ENCODE data around the gene FAM117A.
"Not testable (repeated sequence)": the region's sequence is repeated elsewhere in the genome, so short reads cannot be mapped to it uniquely, and the experiment has no call there.

FAM117A gene

GRCh38 chr17:49730078-49730784 is 33.7 kb downstream of the FAM117A start:
- no peak overlapping the region for H3K4me3 ChIP-seq (ENCODE audit: low read depth, low read length)
- no peak for TF ChIP-seq CTCF (IDR thresholded peaks at IDR 0.05; ENCODE audit: insufficient read depth, low read depth, low read length, missing control alignments)
- no peak for DNase-seq (ENCODE audit: low read depth)

- no peak for TF ChIP-seq CTCF (IDR thresholded peaks at IDR 0.05; ENCODE audit: insufficient read depth, low read depth, low read length, missing control alignments)
- no peak for DNase-seq (ENCODE audit: low read depth)
- H3K4me3 ChIP-seq (ENCODE audit: low read depth, low read length) = no peak overlapping the region
Observed at GRCh38 chr17:49729069-49729468, 34.9 kb downstream of the FAM117A start.

- H3K4me3 ChIP-seq (ENCODE audit: low read depth, low read length) = no peak overlapping the region
- no peak for DNase-seq (ENCODE audit: low read depth)
- no peak for TF ChIP-seq CTCF (IDR thresholded peaks at IDR 0.05; ENCODE audit: insufficient read depth, low read depth, low read length, missing control alignments)
Observed at GRCh38 chr17:49728425-49728824, 35.5 kb downstream of the FAM117A start.

GRCh38 chr17:49727380-49727779 is 36.6 kb downstream of the FAM117A start:
- no peak for TF ChIP-seq CTCF (IDR thresholded peaks at IDR 0.05; ENCODE audit: insufficient read depth, low read depth, low read length, missing control alignments)
- no peak for DNase-seq (ENCODE audit: low read depth)
- H3K4me3 ChIP-seq (ENCODE audit: low read depth, low read length) = no peak overlapping the region

GRCh38 chr17:49725452-49726130 is 38.3 kb downstream of the FAM117A start:
- TF ChIP-seq CTCF (IDR thresholded peaks at IDR 0.05; ENCODE audit: insufficient read depth, low read depth, low read length, missing control alignments) = no peak
- H3K4me3 ChIP-seq (ENCODE audit: low read depth, low read length) = no peak overlapping the region
- DNase-seq (ENCODE audit: low read depth) = no peak

- not testable (repeated sequence) for H3K4me3 ChIP-seq (ENCODE audit: low read depth, low read length); DNase-seq (ENCODE audit: low read depth)
Observed at GRCh38 chr17:49724552-49724951, 39.4 kb downstream of the FAM117A start.

GRCh38 chr17:49723423-49723822 is 40.5 kb downstream of the FAM117A start:
- no peak for DNase-seq (ENCODE audit: low read depth)
- no peak for TF ChIP-seq CTCF (IDR thresholded peaks at IDR 0.05; ENCODE audit: insufficient read depth, low read depth, low read length, missing control alignments)
- H3K4me3 ChIP-seq (ENCODE audit: low read depth, low read length) = no peak overlapping the region
